Epidermal melanocyte (primary cell): ENCODE data around the gene CCDC89.

Experiments used
- DNase-seq: peaks from one replicate; pipeline ENCODE4 v3.0.0; 2011; ENCODE audit warnings: low spot score; ENCODE audit not compliant: insufficient read length

Gene CCDC89

DNA sequence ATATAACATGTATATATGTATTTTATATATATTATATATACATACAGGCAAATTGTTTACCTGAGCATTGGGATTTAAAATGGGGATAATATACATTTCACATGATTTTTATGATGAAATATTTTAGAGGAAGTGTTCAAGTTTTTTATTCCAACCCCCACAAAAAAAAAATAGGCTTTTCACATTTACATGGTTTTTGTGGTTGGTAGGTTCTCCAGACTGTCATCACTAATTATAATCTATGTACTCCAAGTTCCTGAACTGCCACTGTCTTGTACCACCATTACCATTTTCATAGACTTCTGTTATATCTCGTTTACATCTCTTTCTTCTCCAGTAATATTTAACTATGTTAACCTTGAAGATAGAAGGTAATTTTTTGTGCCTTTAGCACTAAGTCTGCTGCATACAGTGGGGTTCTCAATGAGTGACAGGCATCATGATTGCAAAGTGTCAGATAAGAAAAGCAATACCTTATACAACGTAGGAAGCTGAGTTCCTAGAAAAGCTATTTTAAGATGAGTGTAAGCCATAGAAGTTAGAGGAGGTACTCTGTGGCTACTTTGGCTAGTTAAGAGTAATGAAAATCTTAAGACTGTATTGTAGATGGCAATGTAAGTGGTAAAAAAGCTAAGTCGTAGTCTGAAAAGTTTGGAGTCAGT, 33.1 kb downstream of the CCDC89 start:
- no peak for DNase-seq

GRCh38 chr11:85651118-85651517, 34.9 kb downstream of the CCDC89 start:
- DNase-seq = no peak

DNA sequence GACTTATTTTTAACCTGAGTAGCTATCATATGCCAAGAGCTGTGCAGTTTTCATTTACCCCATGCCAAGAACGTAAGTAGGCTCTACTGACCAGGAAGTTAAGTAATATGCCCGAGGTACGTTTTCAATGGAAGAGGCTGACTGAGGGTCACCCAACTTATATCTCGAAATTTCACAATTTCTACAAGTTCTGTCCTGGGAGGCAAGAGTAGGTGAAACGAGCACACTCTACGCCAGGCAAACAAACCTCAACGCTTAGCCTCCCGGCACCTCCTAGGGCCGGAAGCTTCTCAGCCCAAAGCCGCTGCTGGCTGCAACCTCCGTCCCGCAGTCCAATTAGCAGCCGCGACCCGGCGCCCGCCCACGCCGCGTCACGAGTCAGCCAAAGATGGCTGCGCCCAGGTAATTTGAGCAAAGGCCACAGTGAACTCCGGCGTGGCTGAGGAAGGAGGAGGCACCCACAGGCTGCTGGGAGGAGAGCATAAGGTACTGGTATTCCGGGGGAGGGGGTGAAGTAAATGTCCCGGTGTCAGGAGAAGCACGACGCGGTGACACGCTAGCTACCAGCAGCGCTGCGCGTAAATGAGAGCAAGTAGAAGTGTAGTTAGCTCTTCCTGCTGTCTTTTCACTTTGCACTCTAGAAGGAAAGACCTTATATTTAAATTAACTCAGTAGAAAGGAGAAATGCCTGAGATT, 38.2 kb downstream of the CCDC89 start, which contains the start of gene TMEM126A:
TMEM126A (plus strand) TSS at position 364 of the 696 bp plus-strand sequence. CDS start 2,289 bp downstream, outside the sequence.
- DNase-seq = peak; percentile 66

DNA sequence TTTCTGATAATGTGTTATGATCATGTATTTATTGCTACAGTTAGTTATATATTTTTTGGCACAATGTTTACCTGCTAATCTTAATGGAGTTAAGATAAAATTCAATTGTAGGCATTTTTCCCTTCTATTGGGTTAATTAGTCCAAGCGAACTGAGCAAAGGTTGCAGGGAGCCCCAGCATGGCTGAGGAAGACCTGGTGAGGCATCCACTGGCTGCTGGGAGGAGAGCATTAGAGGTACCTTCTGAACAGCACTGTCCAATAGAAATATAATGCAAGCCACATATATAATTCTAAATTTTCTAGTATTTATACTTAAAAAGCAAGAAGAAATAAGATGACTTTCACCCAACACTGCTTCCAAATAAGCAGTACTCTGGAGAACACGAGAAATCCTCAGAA, 38.9 kb downstream of the CCDC89 start:
- no peak for DNase-seq

- DNase-seq = no peak
These were observed 42.8 kb downstream of the CCDC89 start for GRCh38 chr11:85643191-85643614.

DNA sequence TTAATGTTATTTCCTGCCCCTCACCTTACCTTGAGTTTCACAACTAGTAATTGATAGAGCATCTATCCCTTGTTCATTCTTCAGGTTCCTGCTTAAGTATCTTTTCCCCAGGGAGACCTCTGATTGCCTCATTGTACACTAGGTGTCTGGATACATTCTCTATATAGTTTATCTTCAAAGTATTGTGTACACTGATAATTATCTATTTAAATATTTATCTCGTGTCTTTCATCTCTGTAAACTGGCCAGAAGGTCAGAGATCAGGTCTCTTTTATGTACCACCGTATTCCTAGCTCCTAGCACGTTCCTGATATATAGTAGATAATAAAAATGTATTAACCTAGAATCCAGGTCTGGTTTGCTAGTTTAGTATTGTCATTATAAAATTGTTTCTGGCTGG, 51.2 kb downstream of the CCDC89 start:
- no peak for DNase-seq
